ENCODE results near the gene NUDT4. TPM values are rescaled to one million over a fixed set of nuclear protein-coding genes. Genes with fewer than 3 reads are reported as not detected.
A peak's percentile ranks its signal among the peaks of the same experiment; 100 is the strongest.
"Not testable (repeated sequence)": the region's sequence is repeated elsewhere in the genome, so short reads cannot be mapped to it uniquely, and the experiment has no call there.

The NUDT4 gene
- total RNA-seq, 1 donor from 2014 or later: 30.6 TPM

DNA sequence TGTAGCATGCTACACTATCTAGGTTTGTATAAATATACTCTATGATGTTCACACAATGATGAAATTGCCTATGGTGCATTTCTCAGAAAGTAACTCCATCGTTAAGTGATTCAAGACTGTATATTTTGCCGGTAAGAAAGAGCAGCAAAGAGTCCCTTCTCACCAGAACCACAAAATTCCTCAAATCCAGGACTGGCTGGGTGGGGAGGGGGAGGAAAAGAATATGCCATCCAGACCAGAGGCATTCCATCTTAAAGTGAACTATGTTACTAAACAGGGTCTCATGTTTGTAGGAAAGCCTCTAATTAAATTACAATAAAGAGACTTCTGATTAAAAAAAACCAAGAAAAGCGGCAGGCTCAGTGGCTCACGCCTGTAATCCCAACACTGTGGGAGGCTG is 52.6 kb downstream of the NUDT4 start:
- TF ChIP-seq, protein P1, sequence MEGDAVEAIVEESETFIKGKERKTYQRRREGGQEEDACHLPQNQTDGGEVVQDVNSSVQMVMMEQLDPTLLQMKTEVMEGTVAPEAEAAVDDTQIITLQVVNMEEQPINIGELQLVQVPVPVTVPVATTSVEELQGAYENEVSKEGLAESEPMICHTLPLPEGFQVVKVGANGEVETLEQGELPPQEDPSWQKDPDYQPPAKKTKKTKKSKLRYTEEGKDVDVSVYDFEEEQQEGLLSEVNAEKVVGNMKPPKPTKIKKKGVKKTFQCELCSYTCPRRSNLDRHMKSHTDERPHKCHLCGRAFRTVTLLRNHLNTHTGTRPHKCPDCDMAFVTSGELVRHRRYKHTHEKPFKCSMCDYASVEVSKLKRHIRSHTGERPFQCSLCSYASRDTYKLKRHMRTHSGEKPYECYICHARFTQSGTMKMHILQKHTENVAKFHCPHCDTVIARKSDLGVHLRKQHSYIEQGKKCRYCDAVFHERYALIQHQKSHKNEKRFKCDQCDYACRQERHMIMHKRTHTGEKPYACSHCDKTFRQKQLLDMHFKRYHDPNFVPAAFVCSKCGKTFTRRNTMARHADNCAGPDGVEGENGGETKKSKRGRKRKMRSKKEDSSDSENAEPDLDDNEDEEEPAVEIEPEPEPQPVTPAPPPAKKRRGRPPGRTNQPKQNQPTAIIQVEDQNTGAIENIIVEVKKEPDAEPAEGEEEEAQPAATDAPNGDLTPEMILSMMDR (conservative IDR thresholded peaks at IDR 0.05; ENCODE audit: low read depth, low read length): no peak
- no peak overlapping the region for H3K4me3 ChIP-seq (ENCODE audit: low read depth, low read length)
- no peak for DNase-seq (ENCODE audit: low read depth)

DNA sequence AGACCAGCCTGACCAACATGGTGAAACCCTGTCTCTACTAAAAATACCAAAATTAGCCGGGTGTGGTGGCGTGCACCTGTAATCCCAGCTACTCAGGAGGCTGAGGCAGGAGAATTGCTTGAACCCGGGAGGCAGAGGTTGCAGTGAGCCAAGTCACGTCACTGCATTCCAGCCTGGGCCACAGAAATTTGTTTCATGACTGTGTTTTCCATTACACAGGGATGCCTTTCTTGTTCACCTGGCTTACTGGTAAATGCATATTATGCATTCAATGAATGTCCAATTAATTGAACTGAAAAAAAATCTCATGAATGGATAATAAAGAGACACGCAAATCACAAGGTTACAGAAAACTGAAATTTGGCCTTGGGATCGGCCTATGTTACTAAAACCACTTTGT is 54.3 kb downstream of the NUDT4 start:
- not testable (repeated sequence) for H3K4me3 ChIP-seq (ENCODE audit: low read depth, low read length); DNase-seq (ENCODE audit: low read depth)

DNA sequence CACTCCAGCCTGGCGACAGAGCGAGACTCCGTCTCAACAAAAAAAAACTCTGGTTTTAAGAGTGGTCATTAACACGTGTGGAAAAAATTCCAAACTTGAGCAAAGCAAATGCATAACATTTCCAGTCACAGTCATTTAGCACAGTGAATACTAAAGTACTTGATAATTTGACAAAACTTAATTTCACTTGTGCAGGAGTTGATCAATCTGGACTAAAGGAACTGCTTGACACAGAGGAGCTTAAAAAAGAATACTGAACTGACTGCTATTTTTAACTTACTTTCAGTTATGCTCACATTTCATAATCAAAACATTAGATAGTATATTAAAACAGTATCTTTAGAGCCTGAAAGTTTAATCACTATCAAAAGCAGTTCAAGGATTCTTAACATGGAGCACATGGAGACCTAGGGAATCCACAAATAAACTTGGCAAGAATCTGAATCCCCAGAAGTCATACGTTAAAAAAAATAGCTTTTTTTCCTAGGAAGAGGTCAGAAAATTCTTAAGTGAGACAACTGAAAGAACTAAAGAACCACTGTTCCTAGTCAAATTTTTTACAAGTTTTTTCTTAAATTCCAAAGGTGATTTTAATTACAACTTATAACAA is 56.6 kb downstream of the NUDT4 start:
- no peak for DNase-seq (ENCODE audit: low read depth)
- TF ChIP-seq, protein P1 (conservative IDR thresholded peaks at IDR 0.05; ENCODE audit: low read depth, low read length): no peak
- H3K4me3 ChIP-seq (ENCODE audit: low read depth, low read length): no peak overlapping the region

DNA sequence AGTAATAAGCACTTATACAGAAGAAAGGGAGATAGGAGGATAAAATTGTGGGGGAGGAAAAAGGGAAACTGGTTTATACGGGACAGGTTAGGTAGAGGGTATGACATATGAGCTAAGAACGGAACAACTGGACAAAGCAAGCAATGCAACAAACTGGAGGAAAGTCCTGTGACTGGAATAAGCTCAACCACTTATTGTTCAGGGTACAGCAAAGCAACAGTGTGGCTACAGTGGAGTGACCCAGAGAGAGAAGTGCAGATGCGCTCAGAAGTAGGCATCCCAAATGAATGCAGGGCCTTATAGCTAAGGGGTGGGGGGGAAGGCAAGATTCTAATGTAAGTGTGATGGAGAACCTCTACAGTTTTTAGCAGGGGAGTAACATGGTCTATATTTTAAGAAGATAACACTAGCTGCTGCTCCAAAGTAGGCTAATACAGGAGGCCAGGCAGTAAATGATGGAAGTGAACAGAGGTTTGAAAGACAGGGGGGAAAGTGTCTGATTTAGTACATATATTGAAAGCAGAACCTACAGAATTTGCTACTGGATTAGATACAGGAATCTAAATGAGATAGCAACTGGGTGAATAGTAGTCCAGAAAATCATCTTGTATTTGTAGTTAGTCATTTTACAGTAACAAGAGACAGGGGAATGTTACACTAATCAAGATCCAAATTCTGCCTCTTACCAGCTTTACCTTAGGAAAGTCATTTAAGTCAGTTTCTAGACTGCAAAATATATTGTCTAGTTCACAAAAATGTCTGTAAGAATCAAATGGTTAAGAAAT is 60.7 kb downstream of the NUDT4 start:
- DNase-seq (ENCODE audit: low read depth): no peak
- no peak overlapping the region for H3K4me3 ChIP-seq (ENCODE audit: low read depth, low read length)
- TF ChIP-seq, protein P1 (conservative IDR thresholded peaks at IDR 0.05; ENCODE audit: low read depth, low read length): no peak

DNA sequence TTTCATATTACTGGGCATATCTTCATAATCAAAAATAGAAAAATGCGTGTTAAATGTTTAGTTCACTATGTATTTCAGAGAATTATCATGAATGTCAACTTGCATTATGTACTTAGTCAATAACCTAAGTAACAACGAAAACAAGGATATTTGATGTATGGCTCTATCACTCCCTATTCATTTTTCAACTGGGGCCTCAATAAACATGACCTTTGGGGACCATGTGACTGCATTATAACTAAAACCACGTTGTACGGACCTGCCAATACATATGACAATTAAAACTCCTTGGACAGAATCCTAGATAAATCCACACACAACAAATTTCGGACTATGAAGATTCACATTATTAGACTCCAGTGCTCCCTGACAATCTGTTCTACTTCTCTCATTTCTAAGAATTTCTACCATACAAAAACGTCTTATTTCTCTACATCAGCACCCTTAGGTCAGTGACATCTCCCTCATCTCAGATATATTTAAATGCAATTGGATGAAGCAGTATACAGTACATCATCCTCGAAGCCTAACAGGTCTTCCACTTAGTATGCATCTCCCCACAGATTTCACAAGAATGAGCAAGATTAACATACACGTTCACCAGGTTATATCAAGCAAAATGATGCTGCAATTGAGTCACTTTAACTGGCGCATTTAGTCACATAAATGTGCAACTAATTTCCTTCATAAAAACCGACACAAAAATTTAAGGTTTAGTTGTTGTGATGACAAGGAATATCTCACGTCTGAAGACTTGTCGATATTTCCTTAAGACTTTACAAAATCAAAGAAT is 62.5 kb downstream of the NUDT4 start:
- peak overlapping the region; percentile 84 for H3K4me3 ChIP-seq (ENCODE audit: low read depth, low read length)
- TF ChIP-seq, protein P1 (conservative IDR thresholded peaks at IDR 0.05; ENCODE audit: low read depth, low read length): no peak
- no peak for DNase-seq (ENCODE audit: low read depth)

DNA sequence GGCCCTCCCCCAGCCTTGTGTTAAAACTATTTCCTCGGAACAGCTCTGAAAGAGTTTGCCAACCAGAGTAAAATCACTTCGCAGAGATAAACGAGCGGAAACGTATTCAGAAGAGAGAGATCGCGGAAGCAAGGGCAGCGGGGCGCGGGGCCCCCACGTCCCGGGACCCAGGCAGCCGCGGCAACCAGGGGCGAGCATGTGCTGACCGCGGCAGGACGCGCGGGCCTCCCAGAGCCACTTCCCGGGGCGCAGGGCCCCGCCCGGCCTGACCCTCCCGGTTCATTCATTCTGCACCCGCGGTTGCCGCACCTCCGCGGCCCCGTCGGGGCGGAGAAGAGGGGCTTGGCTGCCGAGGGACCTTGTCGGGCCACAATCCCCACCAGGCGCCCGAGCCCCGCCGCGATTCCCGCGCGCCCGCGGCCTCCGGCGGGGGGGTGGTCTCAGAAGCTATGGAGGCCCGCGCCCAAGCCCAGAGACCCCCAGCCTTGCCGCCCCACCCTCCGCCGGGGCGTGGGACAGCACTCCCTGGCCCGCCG is 63.4 kb downstream of the NUDT4 start:
- TF ChIP-seq, protein P1 (conservative IDR thresholded peaks at IDR 0.05; ENCODE audit: low read depth, low read length): no peak
- DNase-seq (ENCODE audit: low read depth): no peak

More for the DNA sequence above, 63.4 kb downstream of the NUDT4 start:
- peak overlapping the region; percentile 84 for H3K4me3 ChIP-seq (ENCODE audit: low read depth, low read length)
